H9 (cell line): ENCODE measurements around the gene RUFY2. TPM values are rescaled to one million over a fixed set of nuclear protein-coding genes. Genes with fewer than 3 reads are reported as not detected.

Experiments
- DNase-seq: peaks from one replicate; pipeline ENCODE4 v3.0.0-alpha.2; 2017
- H2AFZ ChIP-seq: one replicate; pipeline ENCODE4 v1.6.1; 2013; ENCODE audit warnings: mild to moderate bottlenecking, low read length, control low read depth, moderate library complexity
- H2AK5ac ChIP-seq: 2 replicates; pipeline ENCODE4 v1.6.1; 2013; ENCODE audit warnings: low read length, control low read depth, mixed read lengths; ENCODE audit not compliant: insufficient read length
- H2BK120ac ChIP-seq: one replicate; pipeline ENCODE4 v1.6.1; 2013; ENCODE audit warnings: low read depth, mild to moderate bottlenecking, low read length, control low read depth, inconsistent platforms; ENCODE audit not compliant: poor library complexity, severe bottlenecking
- H2BK12ac ChIP-seq: 2 replicates; pipeline ENCODE4 v1.6.1; 2013; ENCODE audit warnings: low read length, control low read depth, mixed read lengths, low read depth; ENCODE audit not compliant: insufficient read length
- H2BK15ac ChIP-seq: 2 replicates; pipeline ENCODE4 v1.6.1; 2013; ENCODE audit warnings: low read depth, low read length, control low read depth
- H2BK20ac ChIP-seq: one replicate; pipeline ENCODE4 v1.6.1; 2013; ENCODE audit warnings: low read depth, mild to moderate bottlenecking, low read length, control low read depth, inconsistent platforms; ENCODE audit not compliant: poor library complexity, severe bottlenecking
- H2BK5ac ChIP-seq: 2 replicates; pipeline ENCODE4 v1.6.1; 2013; ENCODE audit warnings: low read length, control low read depth, mixed read lengths; ENCODE audit not compliant: insufficient read length
- H3K14ac ChIP-seq: 2 replicates; pipeline ENCODE4 v1.6.1; 2013; ENCODE audit warnings: low read length, control low read depth; ENCODE audit not compliant: insufficient read depth
- H3K18ac ChIP-seq: 2 replicates; pipeline ENCODE4 v1.6.1; 2013; ENCODE audit warnings: low read depth, mild to moderate bottlenecking, mixed read lengths, low read length, control low read depth; ENCODE audit not compliant: insufficient read length
- H3K23ac ChIP-seq: 2 replicates; pipeline ENCODE4 v1.6.1; 2013; ENCODE audit warnings: low read length, control low read depth, mixed read lengths, low read depth; ENCODE audit not compliant: insufficient read length
- H3K23me2 ChIP-seq: 2 replicates; pipeline ENCODE4 v1.6.1; 2013; ENCODE audit warnings: low read depth, mild to moderate bottlenecking, mixed read lengths, low read length, control low read depth; ENCODE audit not compliant: insufficient read length, poor library complexity, severe bottlenecking
- H3K27ac ChIP-seq: 2 replicates; pipeline ENCODE4 v1.5.1; 2013; ENCODE audit warnings: low read length, control low read depth, mixed read lengths, low read depth; ENCODE audit not compliant: insufficient read length
- H3K27me3 ChIP-seq: 2 replicates; pipeline ENCODE4 v1.6.1; 2013; ENCODE audit warnings: low read length, control low read depth, inconsistent platforms; ENCODE audit not compliant: insufficient read depth
- H3K4ac ChIP-seq: 2 replicates; pipeline ENCODE4 v1.6.1; 2013; ENCODE audit warnings: low read depth, mild to moderate bottlenecking, control low read depth, inconsistent platforms, low read length, moderate library complexity
- H3K4me1 ChIP-seq: 2 replicates; pipeline ENCODE4 v1.6.1; 2013; ENCODE audit warnings: low read length, control low read depth, inconsistent platforms; ENCODE audit not compliant: insufficient read depth
- H3K4me2 ChIP-seq: 2 replicates; pipeline ENCODE4 v1.6.1; 2013; ENCODE audit warnings: low read length, control low read depth, mixed read lengths; ENCODE audit not compliant: insufficient read length, insufficient read depth
- H3K56ac ChIP-seq: 2 replicates; pipeline ENCODE4 v1.6.1; 2013; ENCODE audit warnings: low read depth, mild to moderate bottlenecking, mixed read lengths, low read length, control low read depth; ENCODE audit not compliant: insufficient read length
- H3K79me1 ChIP-seq: 2 replicates; pipeline ENCODE4 v1.6.1; 2013; ENCODE audit warnings: low read depth, mild to moderate bottlenecking, moderate library complexity, low read length, control low read depth, inconsistent platforms; ENCODE audit not compliant: insufficient read depth, poor library complexity, severe bottlenecking
- H3K79me2 ChIP-seq: 2 replicates; pipeline ENCODE4 v1.6.1; 2013; ENCODE audit warnings: low read length, control low read depth, inconsistent platforms; ENCODE audit not compliant: insufficient read depth
- H3K9ac ChIP-seq: 2 replicates; pipeline ENCODE4 v1.6.1; 2013; ENCODE audit warnings: low read length, control low read depth, mixed read lengths; ENCODE audit not compliant: insufficient read length; ENCODE audit errors: extremely low read depth
- H3K9me3 ChIP-seq: one replicate; pipeline ENCODE4 v1.6.1; 2013; ENCODE audit warnings: low read depth, low read length, inconsistent platforms; ENCODE audit not compliant: control insufficient read depth
- H3T11ph ChIP-seq: one replicate; pipeline ENCODE4 v1.6.1; 2013; ENCODE audit warnings: mild to moderate bottlenecking, low read length, control low read depth, inconsistent platforms
- H4K20me1 ChIP-seq: one replicate; pipeline ENCODE4 v1.6.1; 2013; ENCODE audit not compliant: control insufficient read depth, insufficient read length, insufficient read depth
- H4K5ac ChIP-seq: 2 replicates; pipeline ENCODE4 v1.6.1; 2013; ENCODE audit warnings: low read depth, mild to moderate bottlenecking, mixed read lengths, low read length, control low read depth; ENCODE audit not compliant: insufficient read length
- H4K8ac ChIP-seq: replicated peaks from 2 replicates; pipeline ENCODE4 v1.6.1; 2013; ENCODE audit warnings: low read length, control low read depth, mixed read lengths, low read depth; ENCODE audit not compliant: insufficient read length
- H4K91ac ChIP-seq: 2 replicates; pipeline ENCODE4 v1.6.1; 2013; ENCODE audit warnings: low read depth, mild to moderate bottlenecking, moderate library complexity, mixed read lengths, low read length, control low read depth; ENCODE audit not compliant: insufficient read length
- H3K27ac Mint-ChIP-seq, 3 experiments: 2 replicates in 2 of 3; 3 replicates in 1 of 3; pipeline ENCODE4 v1.8.0; 2020 to 2021; ENCODE audit warnings: mixed read lengths in 3 of 3, mild to moderate bottlenecking in 1 of 3, moderate library complexity in 1 of 3
- H3K27me3 Mint-ChIP-seq: 2 replicates; pipeline ENCODE4 v1.8.0; 2021; ENCODE audit warnings: low read depth, mild to moderate bottlenecking, moderate library complexity, mixed read lengths
- H3K36me3 Mint-ChIP-seq, 3 experiments: 2 replicates in 2 of 3; 3 replicates in 1 of 3; pipeline ENCODE4 v1.8.0; 2020 to 2021; ENCODE audit warnings: low read depth in 3 of 3, mixed read lengths in 3 of 3; ENCODE audit not compliant: insufficient read depth in 1 of 3
- H3K4me1 Mint-ChIP-seq, 2 experiments: 2 replicates each; pipeline ENCODE4 v1.8.0; 2020; ENCODE audit warnings: mixed read lengths in 2 of 2
- H3K4me3 Mint-ChIP-seq, 2 experiments: 2 replicates in 1 of 2; 3 replicates in 1 of 2; pipeline ENCODE4 v1.8.0; 2020 to 2021; ENCODE audit warnings: mild to moderate bottlenecking in 2 of 2, mixed read lengths in 2 of 2, moderate library complexity in 1 of 2
- H3K9me3 Mint-ChIP-seq, 2 experiments: 2 replicates in 1 of 2; 3 replicates in 1 of 2; pipeline ENCODE4 v1.8.0; 2020; ENCODE audit warnings: mild to moderate bottlenecking in 2 of 2, mixed read lengths in 2 of 2, moderate library complexity in 1 of 2
- CTCF ChIP-seq: fragments of 200-600 bp; sonication (generic); conservative IDR thresholded peaks from 3 replicates; pipeline ENCODE4 v1.8.0; 2021; ENCODE audit warnings: antibody characterized with exemption, mild to moderate bottlenecking
- WGBS: extraction: QIAGEN DNeasy Blood & Tissue Kit; methylation state at CpG from one replicate; pipeline ENCODE4 v1.1.7; 2013; ENCODE audit warnings: missing lambda C conversion rate, low lambda C conversion rate, mixed read lengths; ENCODE audit not compliant: insufficient read length; ENCODE audit errors: extremely low coverage; 5-methylcytosine and 5-hydroxymethylcytosine counted together
- total RNA-seq: library from RNA; stranded (reverse); gene quantifications from 2 replicates; pipeline ENCODE4 v1.2.1, GENCODE V29; 2021

RUFY2 gene
- total RNA-seq, 1 experiment from 2014 or later = 14.1 TPM

GRCh38 chr10:68442971-68443370, 35.9 kb upstream of the RUFY2 start:
- Histone ChIP-seq H3K27me3 (no peaks in the 10 kb centered on the region), H4K8ac (no peak overlapping the region), H3K9ac (no peak overlapping the region), H3T11ph (no peak overlapping the region), H3K4ac (no peak overlapping the region), H2AK5ac (no peak overlapping the region), H2BK12ac (no peak overlapping the region), H3K23ac (no peak overlapping the region), H3K23me2 (no peaks in the 10 kb centered on the region), H3K9me3 (no peaks in the 10 kb centered on the region), H3K79me2 (no peaks in the 10 kb centered on the region), H4K5ac (no peak overlapping the region), H4K20me1 (no peaks in the 10 kb centered on the region), H2BK15ac (no peak overlapping the region), H3K14ac (no peak overlapping the region), H3K79me1 (no peaks in the 10 kb centered on the region), H2BK20ac (no peak overlapping the region), H3K4me1 (no peaks in the 10 kb centered on the region), H4K91ac (no peak overlapping the region), H3K27ac (no peak overlapping the region), H3K4me2 (no peak overlapping the region), H2BK5ac (no peak overlapping the region), H3K18ac (no peak overlapping the region), H2AFZ (no peak overlapping the region), H3K56ac (no peak overlapping the region), H2BK120ac (no peak overlapping the region)
- WGBS = no CpG with 5 or more reads among the region's 2 CpGs
- Mint-ChIP-seq H3K9me3 (no peaks in the 10 kb centered on the region), H3K4me3 (no peak overlapping the region), H3K36me3 (peaks cover 20 to 44% (median 43%) of the 10 kb centered on the region in 3 experiments; a peak in 6 of 7 replicates), H3K27ac (no peak overlapping the region), H3K27me3 (no peaks in the 10 kb centered on the region), H3K4me1 (no peaks in the 10 kb centered on the region)
- DNase-seq = no peak
- TF ChIP-seq CTCF = no peak
